ENCODE results near the gene CTBS.

The CTBS gene

GRCh38 chr1:84605157-84605556, 30.9 kb upstream of the CTBS start:
- Histone ChIP-seq H3K4me3 (ENCODE audit: low read depth in 1 of 2, low read length in 1 of 2) (no peak overlapping the region), H3K36me3 (no peaks in the 10 kb centered on the region), H3K4me1 (ENCODE audit: control insufficient read depth in 1 of 2, insufficient read depth in 1 of 2, low read depth in 1 of 2, low read length in 1 of 2) (peaks cover 0 to 6% of the 10 kb centered on the region in 2 experiments), H3K9me3 (peaks cover 22% of the 10 kb centered on the region), H3K27ac (no peak overlapping the region), H3K27me3 (no peaks in the 10 kb centered on the region)
- no peak for TF ChIP-seq CTCF (IDR thresholded peaks at IDR 0.05)

GRCh38 chr1:84603941-84604830, 29.9 kb upstream of the CTBS start:
- peaks cover 0 to 6% of the 10 kb centered on the region in 2 experiments for H3K4me1 ChIP-seq (ENCODE audit: control insufficient read depth in 1 of 2, insufficient read depth in 1 of 2, low read depth in 1 of 2, low read length in 1 of 2)
- H3K4me3 ChIP-seq (ENCODE audit: low read depth in 1 of 2, low read length in 1 of 2), result no peak overlapping the region
- no peak for TF ChIP-seq CTCF (IDR thresholded peaks at IDR 0.05)
- no peak overlapping the region for H3K27ac ChIP-seq
- H3K27me3 ChIP-seq, result no peaks in the 10 kb centered on the region
- peaks cover 22% of the 10 kb centered on the region for H3K9me3 ChIP-seq
- no peaks in the 10 kb centered on the region for H3K36me3 ChIP-seq

GRCh38 chr1:84603223-84603622, 29.0 kb upstream of the CTBS start:
- Histone ChIP-seq H3K4me3 (ENCODE audit: low read depth in 1 of 2, low read length in 1 of 2) (no peak overlapping the region), H3K27me3 (no peaks in the 10 kb centered on the region), H3K4me1 (ENCODE audit: control insufficient read depth in 1 of 2, insufficient read depth in 1 of 2, low read depth in 1 of 2, low read length in 1 of 2) (peaks cover 0 to 6% of the 10 kb centered on the region in 2 experiments), H3K36me3 (no peaks in the 10 kb centered on the region), H3K9me3 (peaks cover 22% of the 10 kb centered on the region), H3K27ac (no peak overlapping the region)
- TF ChIP-seq CTCF (IDR thresholded peaks at IDR 0.05), result no peak

GRCh38 chr1:84600796-84601195, 26.6 kb upstream of the CTBS start:
- no peaks in the 10 kb centered on the region for H3K27me3 ChIP-seq
- H3K4me1 ChIP-seq (ENCODE audit: control insufficient read depth in 1 of 2, insufficient read depth in 1 of 2, low read depth in 1 of 2, low read length in 1 of 2), result no peaks in the 10 kb centered on the region
- no peak for TF ChIP-seq CTCF (IDR thresholded peaks at IDR 0.05)
- H3K9me3 ChIP-seq, result peaks cover 22% of the 10 kb centered on the region
- no peaks in the 10 kb centered on the region for H3K36me3 ChIP-seq
- no peak overlapping the region for H3K27ac ChIP-seq
- H3K4me3 ChIP-seq (ENCODE audit: low read depth in 1 of 2, low read length in 1 of 2), result no peak overlapping the region

- H3K4me3 ChIP-seq (ENCODE audit: low read depth in 1 of 2, low read length in 1 of 2), result no peak overlapping the region
- no peak for TF ChIP-seq CTCF (IDR thresholded peaks at IDR 0.05)
Observed at GRCh38 chr1:84598846-84599741, 24.9 kb upstream of the CTBS start.

More at GRCh38 chr1:84598846-84599741, 24.9 kb upstream of the CTBS start:
- H3K36me3 ChIP-seq, result no peaks in the 10 kb centered on the region
- H3K27ac ChIP-seq, result no peak overlapping the region
- H3K27me3 ChIP-seq, result no peaks in the 10 kb centered on the region
- H3K9me3 ChIP-seq, result peaks cover 6% of the 10 kb centered on the region
- no peaks in the 10 kb centered on the region for H3K4me1 ChIP-seq (ENCODE audit: control insufficient read depth in 1 of 2, insufficient read depth in 1 of 2, low read depth in 1 of 2, low read length in 1 of 2)
